ENCODE results near the gene ZNF783. TPM values are rescaled to one million over a fixed set of nuclear protein-coding genes. Genes with fewer than 3 reads are reported as not detected.
"Not testable (repeated sequence)": the region's sequence is repeated elsewhere in the genome, so short reads cannot be mapped to it uniquely, and the experiment has no call there.

Gene ZNF783
- total RNA-seq, 1 experiment from 2014 or later, result 3.9 TPM

DNA sequence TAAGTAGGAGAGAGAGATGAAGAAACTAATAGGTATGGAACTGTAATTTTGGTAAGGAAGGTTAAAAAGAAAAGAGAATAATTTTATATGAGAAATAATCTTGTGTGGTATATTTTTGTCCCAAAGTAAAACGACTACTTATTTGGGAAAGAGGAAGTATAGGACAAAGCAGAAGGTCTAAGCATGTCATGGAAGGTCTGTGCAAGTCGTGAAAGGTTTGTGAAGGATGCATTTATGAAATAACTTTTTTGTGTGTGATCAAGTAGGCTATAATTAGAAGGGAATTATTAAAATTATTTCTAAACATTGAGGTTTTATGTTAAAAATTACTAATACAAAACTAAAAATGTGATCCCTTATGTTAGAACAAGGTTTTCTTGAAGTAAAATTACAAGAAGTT is 63.3 kb downstream of the ZNF783 start:
- H3K4me3 ChIP-seq, result no peak overlapping the region
- DNase-seq (ENCODE audit: low read depth in 1 of 2, low spot score in 2 of 2), result no peak
- H3K27ac ChIP-seq, result no peak overlapping the region
- no peaks in the 10 kb centered on the region for H3K27me3 ChIP-seq (replicated peaks)
- H3K36me3 ChIP-seq, result no peaks in the 10 kb centered on the region
- H3K4me1 ChIP-seq (replicated peaks), result 0 out of 2 replicates have a peak, but pooled peaks cover 5% of the 10 kb centered on the region
- H3K9me3 ChIP-seq (replicated peaks), result no peaks in the 10 kb centered on the region

DNA sequence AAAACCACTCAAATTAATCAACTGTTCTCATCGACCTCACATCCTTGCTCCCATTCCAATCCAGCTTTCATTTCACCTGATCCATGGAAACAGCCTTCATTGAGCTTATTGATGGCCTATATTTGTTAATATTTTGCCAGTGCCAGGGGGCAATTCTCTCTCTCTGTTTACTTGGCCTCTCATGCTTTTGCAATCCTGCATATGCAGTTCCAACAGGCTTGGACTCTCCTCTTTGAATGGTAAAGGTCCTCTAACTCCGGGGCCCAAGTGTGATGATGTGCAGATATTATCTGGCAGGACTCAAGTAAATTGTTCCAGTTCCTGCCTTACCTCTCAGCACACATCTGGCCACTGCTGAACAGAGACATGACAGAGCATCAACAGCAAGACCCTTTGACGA is 67.3 kb downstream of the ZNF783 start:
- H3K27ac ChIP-seq, result no peak overlapping the region

DNA sequence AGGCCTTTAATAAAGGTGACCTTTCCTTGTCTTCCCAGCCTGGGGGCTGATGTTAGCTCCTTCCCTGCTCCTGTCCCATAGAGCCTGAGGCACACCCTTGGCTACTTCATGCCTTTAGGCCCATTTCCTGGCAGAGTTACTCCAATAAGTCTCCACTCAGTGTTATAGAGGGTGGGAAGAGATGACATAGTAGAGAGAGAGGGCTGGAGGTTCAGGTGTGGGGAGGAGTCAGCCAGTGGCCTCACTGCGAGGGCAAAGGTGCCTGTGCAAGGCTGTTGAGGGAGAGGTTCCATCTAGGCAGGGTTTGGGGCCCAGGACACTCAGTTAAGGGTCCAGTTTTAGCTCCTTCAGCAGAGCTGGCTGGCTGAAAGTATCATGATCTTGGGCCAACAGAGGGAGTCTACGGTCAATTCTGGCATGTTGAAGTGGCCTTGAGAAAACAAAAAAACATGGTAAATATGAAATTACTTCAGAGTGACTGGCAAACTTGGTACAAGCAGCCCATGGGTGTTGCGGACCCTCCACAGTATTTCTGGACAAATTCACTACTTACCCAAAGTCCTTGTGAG is 67.9 kb downstream of the ZNF783 start:
- H3K27me3 ChIP-seq (replicated peaks), result no peaks in the 10 kb centered on the region
- no peak overlapping the region for H3K27ac ChIP-seq
- DNase-seq (ENCODE audit: low read depth in 1 of 2, low spot score in 2 of 2), result no peak
- no peaks in the 10 kb centered on the region for H3K9me3 ChIP-seq (replicated peaks)
- H3K4me1 ChIP-seq (replicated peaks), result no peaks in the 10 kb centered on the region
- no peak overlapping the region for H3K4me3 ChIP-seq
- H3K36me3 ChIP-seq, result no peaks in the 10 kb centered on the region

More for the DNA sequence above, 67.3 kb downstream of the ZNF783 start:
- H3K4me1 ChIP-seq (replicated peaks), result no peaks in the 10 kb centered on the region
- H3K36me3 ChIP-seq, result no peaks in the 10 kb centered on the region
- no peak for DNase-seq (ENCODE audit: low read depth in 1 of 2, low spot score in 2 of 2)
- no peak overlapping the region for H3K4me3 ChIP-seq
- H3K9me3 ChIP-seq (replicated peaks), result no peaks in the 10 kb centered on the region
- no peaks in the 10 kb centered on the region for H3K27me3 ChIP-seq (replicated peaks)

DNA sequence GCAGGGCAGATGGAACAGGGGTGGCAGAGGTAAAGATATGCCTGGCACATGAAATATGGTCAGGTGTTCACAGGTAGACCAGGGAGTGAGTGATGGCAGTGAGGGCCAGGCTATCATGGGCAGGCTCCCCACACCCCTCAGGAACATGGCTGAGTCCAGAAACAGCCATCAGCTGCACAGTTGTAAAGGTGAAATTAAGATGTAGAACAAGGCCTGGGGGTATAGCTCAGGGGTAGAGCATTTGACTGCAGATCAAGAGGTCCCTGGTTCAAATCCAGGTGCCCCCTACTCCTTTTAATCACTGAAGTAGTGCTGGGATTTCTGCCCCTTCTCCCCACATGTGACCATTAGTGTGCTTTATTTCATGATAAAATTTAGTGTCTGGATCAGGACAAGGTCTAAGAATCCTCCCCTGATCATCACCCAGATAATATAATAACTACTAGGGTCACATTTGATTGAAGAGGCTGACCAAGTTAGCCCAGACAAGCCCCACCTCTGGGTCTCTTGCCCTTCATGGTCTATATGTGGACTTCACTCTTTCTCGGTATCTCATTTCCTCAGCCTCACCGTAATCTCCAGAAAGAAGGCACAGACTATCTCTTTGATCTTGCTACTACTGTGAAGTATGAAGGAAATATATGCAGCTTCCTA is 69.0 kb downstream of the ZNF783 start:
- Histone ChIP-seq H3K4me3 (no peak overlapping the region), H3K9me3 (replicated peaks) (no peaks in the 10 kb centered on the region), H3K27ac (no peak overlapping the region), H3K4me1 (replicated peaks) (no peaks in the 10 kb centered on the region), H3K27me3 (replicated peaks) (no peaks in the 10 kb centered on the region), H3K36me3 (no peaks in the 10 kb centered on the region)
- DNase-seq (ENCODE audit: low read depth in 1 of 2, low spot score in 2 of 2), result no peak

DNA sequence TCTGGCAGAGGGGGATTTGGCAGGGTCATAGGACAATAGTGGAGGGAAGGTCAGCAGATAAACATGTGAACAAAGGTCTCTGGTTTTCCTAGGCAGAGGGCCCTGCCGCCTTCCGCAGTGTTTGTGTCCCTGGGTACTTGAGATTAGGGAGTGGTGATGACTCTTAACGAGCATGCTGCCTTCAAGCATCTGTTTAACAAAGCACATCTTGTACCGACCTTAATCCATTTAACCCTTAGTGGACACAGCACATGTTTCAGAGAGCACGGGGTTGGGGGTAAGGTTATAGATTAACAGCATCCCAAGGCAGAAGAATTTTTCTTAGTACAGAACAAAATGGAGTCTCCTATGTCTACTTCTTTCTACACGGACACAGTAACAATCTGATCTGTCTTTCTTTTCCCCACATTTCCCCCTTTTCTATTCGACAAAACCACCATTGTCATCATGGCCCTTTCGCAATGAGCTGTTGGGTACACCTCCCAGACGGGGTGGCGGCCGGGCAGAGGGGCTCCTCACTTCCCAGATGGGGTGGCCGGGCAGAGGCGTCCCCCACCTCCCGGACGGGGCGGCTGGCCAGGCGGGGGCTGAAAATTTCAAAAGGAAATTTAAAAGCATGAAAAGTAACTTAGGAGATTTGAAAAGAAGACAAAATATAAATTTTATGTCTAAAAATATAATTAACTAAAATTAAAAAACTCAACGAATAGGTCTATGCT is 70.8 kb downstream of the ZNF783 start:
- H3K27me3 ChIP-seq (replicated peaks); H3K27ac ChIP-seq; DNase-seq (ENCODE audit: low read depth in 1 of 2, low spot score in 2 of 2); H3K4me3 ChIP-seq; H3K4me1 ChIP-seq (replicated peaks); H3K36me3 ChIP-seq; H3K9me3 ChIP-seq (replicated peaks): not testable (repeated sequence)

DNA sequence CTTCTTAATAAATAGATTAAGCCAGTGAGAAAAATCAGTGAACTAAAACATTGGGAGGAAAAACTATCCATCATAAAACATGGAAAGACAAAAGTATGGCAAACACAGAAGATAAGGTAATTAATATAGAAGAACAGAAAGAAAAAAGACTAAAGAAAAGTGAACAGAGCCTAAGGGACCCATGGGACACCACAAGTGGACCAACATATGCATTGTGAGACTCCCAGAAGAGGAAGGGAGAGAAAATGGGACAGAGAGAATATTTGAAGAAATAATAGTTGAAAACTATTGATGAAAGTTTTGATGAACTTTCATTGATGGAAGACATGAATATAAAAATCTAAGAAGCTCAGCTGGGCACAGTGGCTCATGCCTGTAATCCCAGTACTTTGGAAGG is 71.3 kb downstream of the ZNF783 start:
- no peak overlapping the region for H3K4me3 ChIP-seq
- no peak for DNase-seq (ENCODE audit: low read depth in 1 of 2, low spot score in 2 of 2)
- no peaks in the 10 kb centered on the region for H3K4me1 ChIP-seq (replicated peaks)
- H3K36me3 ChIP-seq, result no peaks in the 10 kb centered on the region
- H3K9me3 ChIP-seq (replicated peaks), result no peaks in the 10 kb centered on the region
- no peak overlapping the region for H3K27ac ChIP-seq
- H3K27me3 ChIP-seq (replicated peaks), result no peaks in the 10 kb centered on the region

DNA sequence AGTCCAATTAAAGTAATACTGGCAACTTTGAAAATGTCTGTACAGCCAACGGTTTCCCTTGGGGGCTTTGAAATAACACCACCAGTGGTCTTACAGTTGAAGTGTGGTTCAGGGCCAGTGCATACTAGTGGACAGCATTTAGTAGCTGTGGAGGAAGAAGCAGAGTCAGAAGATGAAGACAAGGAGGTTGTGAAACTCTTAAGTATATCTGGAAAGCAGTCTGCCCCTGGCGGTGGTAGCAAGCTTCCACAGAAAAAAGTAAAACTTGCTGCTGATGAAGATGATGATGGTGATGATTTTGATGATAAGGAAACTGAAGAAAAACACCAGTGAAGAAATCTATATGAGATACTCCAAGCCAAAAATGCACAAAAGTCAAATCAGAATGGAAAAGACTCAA is 72.2 kb downstream of the ZNF783 start:
- DNase-seq (ENCODE audit: low read depth in 1 of 2, low spot score in 2 of 2), result no peak
- H3K4me1 ChIP-seq (replicated peaks), result no peaks in the 10 kb centered on the region
- no peaks in the 10 kb centered on the region for H3K27me3 ChIP-seq (replicated peaks)
- no peaks in the 10 kb centered on the region for H3K36me3 ChIP-seq
- H3K9me3 ChIP-seq (replicated peaks), result no peaks in the 10 kb centered on the region
- H3K27ac ChIP-seq, result no peak overlapping the region
- no peak overlapping the region for H3K4me3 ChIP-seq

Other genes starting within 250 kb of the ZNF783 start
- 207 and 271 TPM in 2 replicates for gene PDIA4, start 233.7 kb upstream of the ZNF783 start, total RNA-seq (2014; rRNA removed; shearing (Covaris generic))
- gene ZNF786, start 171.5 kb upstream of the ZNF783 start, total RNA-seq (2014; rRNA removed; shearing (Covaris generic)), result 2.9 and 3.4 TPM in 2 replicates
- 0.41 and 2.5 TPM in 2 replicates for gene ZNF425, start 135.9 kb upstream of the ZNF783 start, total RNA-seq (2014; rRNA removed; shearing (Covaris generic))
- gene ZNF398, start 114.7 kb upstream of the ZNF783 start, total RNA-seq (2014; rRNA removed; shearing (Covaris generic)), result 5.6 and 12.3 TPM in 2 replicates
- gene ZNF282, start 66.7 kb upstream of the ZNF783 start, total RNA-seq (2014; rRNA removed; shearing (Covaris generic)), result 16.9 and 17.4 TPM in 2 replicates
- 3.7 and 6.3 TPM in 2 replicates for gene ZNF212, start 22.5 kb upstream of the ZNF783 start, total RNA-seq (2014; rRNA removed; shearing (Covaris generic))
- gene ZNF777, start 198.9 kb downstream of the ZNF783 start, total RNA-seq (2014; rRNA removed; shearing (Covaris generic)), result 1.8 and 6.6 TPM in 2 replicates
- gene ZNF746, start 235.6 kb downstream of the ZNF783 start, total RNA-seq (2014; rRNA removed; shearing (Covaris generic)), result 21.2 and 22.2 TPM in 2 replicates